ENCODE measurements around the gene ZNF200. TPM values are rescaled to one million over a fixed set of nuclear protein-coding genes. Genes with fewer than 3 reads are reported as not detected.

ZNF200 gene
- total RNA-seq, 2 donors from 2014 or later, result 14.8 to 15.5 TPM

DNA sequence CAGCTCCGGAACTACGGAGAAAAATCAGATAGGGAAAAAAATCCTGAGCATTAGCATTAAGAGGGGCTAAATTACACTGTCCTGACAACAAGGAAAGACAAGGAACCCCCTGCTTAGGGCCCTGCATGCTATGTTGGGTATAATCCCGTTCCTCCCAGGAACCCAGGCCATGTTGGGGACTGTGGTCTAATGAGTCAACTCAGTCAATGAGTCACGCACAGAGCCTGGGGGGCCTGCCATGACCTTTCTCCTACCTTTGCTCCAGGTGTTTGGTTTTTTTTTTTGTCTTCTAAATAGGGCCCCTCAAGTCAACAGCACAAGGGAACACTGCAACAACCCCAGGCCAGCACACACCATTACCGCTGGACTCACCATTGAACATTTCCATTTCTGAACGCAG is 8.9 kb upstream of the ZNF200 start:
- no peak overlapping the region for H3K27ac Mint-ChIP-seq
- peak; percentile 51 to 59 for ATAC-seq (replicated peaks in 1 of 2)

DNA sequence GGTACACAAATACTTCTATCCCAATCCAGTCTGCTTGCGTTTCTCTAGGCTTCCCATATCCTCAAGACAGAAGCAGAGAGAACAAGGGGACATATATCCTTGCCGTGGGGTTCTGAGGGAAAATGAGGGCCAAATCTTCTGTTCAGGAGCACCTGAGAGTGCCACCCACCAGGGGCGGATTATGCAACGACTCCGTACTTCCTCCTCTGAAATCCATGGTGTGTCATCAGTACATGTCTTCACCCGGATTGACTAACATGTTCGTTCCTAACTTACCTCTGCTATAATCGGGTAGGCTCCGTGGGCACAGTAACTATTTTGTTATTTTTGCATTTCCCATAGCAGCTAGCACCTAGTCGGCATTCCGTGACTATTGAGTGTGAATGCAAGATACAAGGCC is 7.8 kb upstream of the ZNF200 start:
- Mint-ChIP-seq H3K4me3 (no peak overlapping the region), H3K36me3 (ENCODE audit: insufficient read depth in 2 of 2) (no peaks in the 10 kb centered on the region), H3K27ac (no peak overlapping the region), H3K27me3 (ENCODE audit: low read depth) (peaks cover 14% of the 10 kb centered on the region), H3K9me3 (no peaks in the 10 kb centered on the region), H3K4me1 (ENCODE audit: low read depth) (peaks cover 9% of the 10 kb centered on the region)
- DNase-seq (no peak), ATAC-seq (replicated peaks in 1 of 2) (no peak)

More for the DNA sequence above, 8.9 kb upstream of the ZNF200 start:
- peak in 1 of 2 donors; percentile 26 for DNase-seq
- Mint-ChIP-seq H3K9me3 (no peaks in the 10 kb centered on the region), H3K4me3 (no peak overlapping the region), H3K36me3 (ENCODE audit: insufficient read depth in 2 of 2) (no peaks in the 10 kb centered on the region), H3K4me1 (ENCODE audit: low read depth) (peaks cover 9% of the 10 kb centered on the region), H3K27me3 (ENCODE audit: low read depth) (peaks cover 14% of the 10 kb centered on the region)

DNA sequence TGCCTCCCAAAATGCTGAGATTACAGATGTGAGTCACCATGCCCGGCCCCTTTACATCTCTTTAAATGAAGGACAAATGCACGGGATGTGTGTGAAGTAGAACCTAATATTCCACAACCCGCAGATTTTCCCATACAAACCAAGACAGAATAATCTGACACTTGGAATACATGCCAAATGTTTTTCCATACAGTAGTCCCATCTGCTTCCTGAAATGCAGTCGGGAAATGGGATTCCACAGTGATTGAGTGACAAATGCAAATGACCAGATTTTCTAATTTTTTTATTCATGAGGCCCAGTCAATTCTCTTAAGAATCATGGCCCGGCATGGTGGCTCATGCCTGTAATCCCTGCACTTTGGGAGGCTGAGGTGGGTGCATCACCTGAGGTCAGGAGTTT is 6.8 kb upstream of the ZNF200 start:
- Mint-ChIP-seq H3K4me3 (no peak overlapping the region), H3K27ac (no peak overlapping the region), H3K9me3 (no peaks in the 10 kb centered on the region), H3K27me3 (ENCODE audit: low read depth) (peaks cover 14% of the 10 kb centered on the region), H3K36me3 (ENCODE audit: insufficient read depth in 2 of 2) (peaks cover 0 to 1% of the 10 kb centered on the region in 2 donors), H3K4me1 (ENCODE audit: low read depth) (peaks cover 9% of the 10 kb centered on the region)
- ATAC-seq (replicated peaks in 1 of 2) (no peak), DNase-seq (no peak)

DNA sequence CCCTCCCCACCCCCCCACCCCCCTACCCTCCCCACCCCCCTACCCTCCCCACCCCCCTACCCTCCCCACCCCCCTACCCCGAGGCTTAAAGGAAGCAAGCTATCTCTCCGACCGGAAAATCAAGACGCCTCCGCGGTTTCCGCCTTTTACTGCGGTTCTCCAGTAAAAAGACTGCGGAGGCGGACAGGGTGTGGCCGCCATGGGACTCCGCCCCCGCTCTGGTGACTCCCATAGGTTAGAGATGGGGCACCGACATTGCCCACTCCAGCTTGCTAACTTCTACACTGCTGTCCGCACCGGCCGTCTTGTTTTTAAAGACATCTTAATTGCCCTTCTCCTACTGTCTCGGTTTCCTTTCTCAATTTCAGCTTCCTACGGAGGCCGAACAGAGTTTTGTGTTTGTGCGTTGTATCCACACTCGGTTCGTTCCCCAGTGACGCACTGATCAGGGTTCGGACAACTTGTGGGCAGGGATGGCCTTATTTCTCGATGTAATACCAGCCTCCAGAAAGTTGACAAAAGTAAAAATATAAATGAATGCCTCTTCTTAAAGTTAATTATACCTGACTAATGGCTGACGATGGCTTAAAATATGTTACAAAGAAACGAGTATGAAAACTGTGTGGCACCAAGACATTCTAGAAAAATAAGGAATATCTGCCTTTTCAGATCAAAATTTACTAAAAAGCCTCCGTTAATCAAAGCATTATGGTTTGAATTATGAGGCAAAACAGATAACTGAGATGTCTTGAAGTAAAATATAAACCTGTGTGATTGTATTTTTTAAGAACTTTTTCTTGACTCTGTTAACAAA is 1.1 kb upstream of the ZNF200 start:
- ATAC-seq (replicated peaks in 1 of 2) (no peak), DNase-seq (peak; percentile 21 to 51)
- peaks cover 5% of the 10 kb centered on the region for H3K27me3 Mint-ChIP-seq (ENCODE audit: low read depth)
- peak overlapping the region; percentile 45 for H3K27ac Mint-ChIP-seq
- peaks cover 23 to 33% of the 10 kb centered on the region in 2 donors for H3K36me3 Mint-ChIP-seq (ENCODE audit: insufficient read depth in 2 of 2)
- peaks cover 8 to 9% of the 10 kb centered on the region in 2 donors for H3K9me3 Mint-ChIP-seq
- peaks cover 22% of the 10 kb centered on the region for H3K4me1 Mint-ChIP-seq (ENCODE audit: low read depth)
- peak overlapping the region; percentile 82 to 83 for H3K4me3 Mint-ChIP-seq

DNA sequence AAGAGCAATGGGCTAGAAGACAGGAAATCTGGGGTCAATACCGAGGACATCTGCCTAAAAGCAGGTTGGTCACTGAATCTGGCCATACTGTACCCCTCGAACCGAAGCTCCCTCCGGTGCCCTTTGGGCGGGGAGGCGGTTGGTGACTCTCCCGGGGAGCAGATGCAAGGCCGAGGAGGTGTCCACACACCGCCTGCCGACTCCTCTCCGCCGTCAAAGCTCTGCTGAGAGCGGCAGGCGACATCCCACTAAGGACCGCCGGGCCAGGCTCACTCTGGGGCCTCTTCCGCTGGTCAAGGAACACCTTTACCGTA is 458 bp downstream of the ZNF200 start:
- peaks cover 32 to 48% of the 10 kb centered on the region in 2 donors for H3K36me3 Mint-ChIP-seq (ENCODE audit: insufficient read depth in 2 of 2)
- H3K27me3 Mint-ChIP-seq (ENCODE audit: low read depth), result no peaks in the 10 kb centered on the region
- H3K9me3 Mint-ChIP-seq, result peaks cover 11 to 13% of the 10 kb centered on the region in 2 donors
- peak overlapping the region; percentile 97 for H3K27ac Mint-ChIP-seq
- ATAC-seq (replicated peaks in 1 of 2) (no peak), DNase-seq (no peak)
- peak overlapping the region; percentile 93 to 100 for H3K4me3 Mint-ChIP-seq
- peaks cover 22% of the 10 kb centered on the region for H3K4me1 Mint-ChIP-seq (ENCODE audit: low read depth)

DNA sequence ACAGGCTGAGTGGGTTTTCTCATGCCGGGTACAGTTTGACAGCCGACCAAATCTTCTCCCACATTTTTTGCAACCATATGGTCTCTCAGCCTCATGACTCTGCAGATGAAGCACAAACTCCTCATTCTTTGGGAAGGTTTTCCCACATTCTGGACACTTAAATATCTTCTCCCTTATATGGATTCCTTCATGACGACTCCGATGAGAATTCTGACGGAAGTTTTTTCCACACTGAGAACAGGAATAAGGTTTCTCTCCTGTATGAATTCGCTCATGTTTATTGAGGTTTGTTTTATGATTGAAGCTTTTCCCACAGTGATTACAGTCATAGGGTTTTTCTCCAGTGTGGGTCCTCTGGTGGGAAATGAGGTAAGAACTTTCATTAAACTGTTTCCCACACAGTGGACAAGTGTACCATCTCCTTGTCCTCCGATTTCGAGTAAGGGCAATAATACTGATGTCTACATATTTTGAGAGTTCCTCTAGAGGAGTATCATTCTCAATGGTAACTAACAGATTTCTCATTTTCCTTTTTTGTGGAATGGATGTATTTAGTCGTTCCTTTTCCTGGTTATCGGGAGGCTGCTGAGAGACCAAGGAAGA is 10.9 kb downstream of the ZNF200 start:
- DNase-seq (no peak), ATAC-seq (replicated peaks in 1 of 2) (no peak)
- peaks cover 27 to 29% of the 10 kb centered on the region in 2 donors for H3K9me3 Mint-ChIP-seq
- H3K27ac Mint-ChIP-seq, result no peak overlapping the region
- H3K4me3 Mint-ChIP-seq, result no peak overlapping the region
- peaks cover 43 to 72% of the 10 kb centered on the region in 2 donors for H3K36me3 Mint-ChIP-seq (ENCODE audit: insufficient read depth in 2 of 2)
- H3K27me3 Mint-ChIP-seq (ENCODE audit: low read depth), result no peaks in the 10 kb centered on the region
- no peaks in the 10 kb centered on the region for H3K4me1 Mint-ChIP-seq (ENCODE audit: low read depth)

DNA sequence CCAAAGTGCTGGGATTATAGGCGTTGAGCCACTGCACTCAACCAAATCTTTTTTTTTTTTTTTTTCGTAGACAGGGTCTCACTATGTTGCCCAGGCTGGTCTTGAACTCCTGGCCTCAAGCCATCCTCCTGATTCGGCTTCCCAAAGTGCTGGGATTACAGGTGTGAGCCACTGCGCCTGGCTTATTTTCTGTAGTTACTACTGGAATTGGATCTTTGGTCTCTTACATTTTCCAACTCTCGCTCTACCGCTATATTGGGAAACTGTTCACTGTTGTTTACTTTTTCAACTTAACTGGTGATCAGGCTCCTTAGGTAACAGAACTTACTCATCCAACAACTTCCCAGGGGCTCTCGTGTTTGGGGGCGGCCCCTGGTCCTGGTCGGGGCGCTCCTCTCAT is 14.1 kb downstream of the ZNF200 start:
- H3K4me1 Mint-ChIP-seq (ENCODE audit: low read depth), result peaks cover 26% of the 10 kb centered on the region
- H3K4me3 Mint-ChIP-seq, result no peak overlapping the region
- ATAC-seq (replicated peaks in 1 of 2) (no peak), DNase-seq (no peak)
- peaks cover 42 to 62% of the 10 kb centered on the region in 2 donors for H3K36me3 Mint-ChIP-seq (ENCODE audit: insufficient read depth in 2 of 2)
- H3K27ac Mint-ChIP-seq, result no peak overlapping the region
- H3K9me3 Mint-ChIP-seq, result peaks cover 26 to 28% of the 10 kb centered on the region in 2 donors
- no peaks in the 10 kb centered on the region for H3K27me3 Mint-ChIP-seq (ENCODE audit: low read depth)

DNA sequence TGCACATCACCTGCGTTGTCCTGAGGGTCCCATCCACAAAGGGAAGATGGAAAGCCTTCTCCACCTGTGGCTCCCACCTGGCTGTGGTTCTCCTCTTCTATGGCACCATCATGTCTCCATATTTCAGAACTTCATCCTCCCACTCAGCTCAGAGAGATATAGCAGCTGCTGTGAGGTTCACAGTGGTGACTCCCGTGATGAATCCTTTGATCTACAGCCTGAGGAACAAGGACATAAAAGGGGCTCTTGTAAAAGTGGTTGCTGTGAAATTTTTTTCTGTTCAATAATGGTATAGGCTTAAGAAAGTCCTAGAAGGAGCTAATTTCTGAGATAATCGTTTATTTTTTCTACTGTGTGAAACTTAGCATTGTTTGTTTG is 18.7 kb downstream of the ZNF200 start:
- Mint-ChIP-seq H3K27me3 (ENCODE audit: low read depth) (no peaks in the 10 kb centered on the region), H3K9me3 (peaks cover 12 to 16% of the 10 kb centered on the region in 2 donors), H3K4me1 (ENCODE audit: low read depth) (peaks cover 54% of the 10 kb centered on the region), H3K36me3 (ENCODE audit: insufficient read depth in 2 of 2) (peaks cover 29 to 38% of the 10 kb centered on the region in 2 donors), H3K4me3 (peak overlapping the region; percentile 74 to 78), H3K27ac (peak overlapping the region; percentile 89)
- DNase-seq (no peak), ATAC-seq (replicated peaks in 1 of 2) (peak; percentile 7 to 14)

DNA sequence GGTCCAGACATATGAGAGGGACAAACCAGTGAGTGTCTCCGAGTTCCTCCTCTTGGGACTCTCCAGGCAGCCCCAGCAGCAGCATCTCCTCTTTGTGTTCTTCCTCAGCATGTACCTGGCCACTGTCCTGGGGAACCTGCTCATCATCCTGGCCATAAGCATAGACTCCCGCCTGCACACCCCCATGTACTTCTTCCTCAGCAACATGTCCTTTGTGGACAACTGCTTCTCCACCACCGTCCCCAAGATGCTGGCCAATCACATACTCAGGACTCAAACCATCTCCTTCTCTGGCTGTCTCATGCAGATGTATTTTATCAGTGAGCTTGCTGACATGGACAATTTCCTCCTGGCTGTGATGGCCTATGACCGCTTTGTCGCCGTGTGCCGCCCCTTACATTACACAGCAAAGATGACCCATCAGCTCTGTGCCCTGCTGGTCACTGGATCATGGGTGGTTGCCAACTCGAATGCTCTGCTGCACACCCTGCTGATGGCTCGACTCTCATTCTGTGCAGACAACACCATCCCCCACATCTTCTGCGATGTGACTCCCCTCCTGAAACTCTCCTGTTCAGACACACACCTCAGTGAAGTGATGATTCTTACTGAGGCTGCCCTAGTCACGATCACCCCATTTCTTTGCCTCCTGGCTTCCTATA is 19.2 kb downstream of the ZNF200 start:
- Mint-ChIP-seq H3K27me3 (ENCODE audit: low read depth) (no peaks in the 10 kb centered on the region), H3K9me3 (peaks cover 12% of the 10 kb centered on the region in 2 donors), H3K36me3 (ENCODE audit: insufficient read depth in 2 of 2) (peaks cover 27 to 34% of the 10 kb centered on the region in 2 donors), H3K4me3 (peak overlapping the region; percentile 74 to 78), H3K27ac (peak overlapping the region; percentile 89), H3K4me1 (ENCODE audit: low read depth) (peaks cover 54% of the 10 kb centered on the region)
- DNase-seq (peak; percentile 49 to 50), ATAC-seq (replicated peaks in 1 of 2) (peak; percentile 48 to 53)

DNA sequence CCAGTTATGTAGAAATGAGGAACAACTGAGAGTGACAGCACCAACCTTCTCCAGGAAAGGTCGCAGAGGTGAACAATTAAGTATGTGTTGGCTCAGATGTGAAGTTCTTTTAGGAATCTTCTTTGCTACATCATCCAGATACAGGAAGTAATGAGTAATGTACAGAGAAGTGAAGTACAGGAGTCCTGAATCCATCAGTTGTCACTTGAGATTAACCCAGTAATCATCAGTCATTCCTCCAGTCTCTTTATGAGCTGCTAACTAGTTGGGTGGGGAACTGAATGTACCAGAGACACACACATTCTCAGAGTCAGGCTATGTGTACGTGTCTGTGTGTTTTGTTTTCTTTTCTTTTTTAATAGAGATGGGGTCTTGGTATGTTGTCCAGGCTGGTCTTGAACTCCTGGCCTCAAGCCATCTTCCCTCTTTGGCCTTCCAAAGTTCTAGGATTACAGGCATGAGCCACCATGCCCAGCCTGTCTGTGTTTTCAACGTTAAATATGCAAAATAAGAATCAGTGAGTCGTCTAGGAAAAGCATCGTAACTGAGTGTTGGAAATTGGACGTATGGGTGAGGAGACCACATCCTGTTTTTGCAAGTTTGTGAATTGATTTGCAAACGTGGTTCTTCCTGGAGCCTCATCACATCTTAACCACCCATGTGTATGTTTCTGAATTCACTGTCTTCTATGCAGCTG is 19.9 kb downstream of the ZNF200 start:
- H3K27me3 Mint-ChIP-seq (ENCODE audit: low read depth), result no peaks in the 10 kb centered on the region
- H3K36me3 Mint-ChIP-seq (ENCODE audit: insufficient read depth in 2 of 2), result peaks cover 27 to 34% of the 10 kb centered on the region in 2 donors
- H3K4me3 Mint-ChIP-seq, result peak overlapping the region; percentile 74 to 78
- H3K9me3 Mint-ChIP-seq, result peaks cover 12% of the 10 kb centered on the region in 2 donors
- ATAC-seq (replicated peaks in 1 of 2) (peak; percentile 86 to 87), DNase-seq (peak; percentile 59 to 60)
- H3K27ac Mint-ChIP-seq, result peak overlapping the region; percentile 89
- H3K4me1 Mint-ChIP-seq (ENCODE audit: low read depth), result peaks cover 54% of the 10 kb centered on the region

DNA sequence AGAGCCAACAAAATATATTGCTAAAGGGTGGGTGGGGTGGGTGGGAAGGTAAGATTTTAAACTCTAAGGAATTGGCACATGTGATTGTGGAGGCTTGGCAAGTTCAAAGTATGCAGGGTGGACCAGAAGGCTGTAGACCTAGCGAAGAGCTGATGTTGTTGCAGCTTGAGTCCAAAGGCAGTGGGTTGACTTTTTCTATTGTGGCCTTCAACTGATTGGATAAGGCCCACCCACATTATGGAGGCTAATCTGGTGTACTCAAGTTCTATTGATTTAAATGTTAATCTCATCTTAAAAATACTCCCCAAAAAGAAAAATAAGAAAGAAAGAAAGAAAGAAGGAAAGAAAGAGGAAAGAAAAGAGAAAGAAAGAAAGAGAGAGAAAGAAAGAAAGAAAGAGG is 22.4 kb downstream of the ZNF200 start:
- no peak for DNase-seq
- peaks cover 22 to 25% of the 10 kb centered on the region in 2 donors for H3K36me3 Mint-ChIP-seq (ENCODE audit: insufficient read depth in 2 of 2)
- H3K27me3 Mint-ChIP-seq (ENCODE audit: low read depth), result no peaks in the 10 kb centered on the region
- ATAC-seq (replicated peaks in 1 of 2), result no peak
- peaks cover 10 to 12% of the 10 kb centered on the region in 2 donors for H3K9me3 Mint-ChIP-seq
- peaks cover 45% of the 10 kb centered on the region for H3K4me1 Mint-ChIP-seq (ENCODE audit: low read depth)
- peak overlapping the region; percentile 70 for H3K27ac Mint-ChIP-seq
- no peak overlapping the region for H3K4me3 Mint-ChIP-seq

DNA sequence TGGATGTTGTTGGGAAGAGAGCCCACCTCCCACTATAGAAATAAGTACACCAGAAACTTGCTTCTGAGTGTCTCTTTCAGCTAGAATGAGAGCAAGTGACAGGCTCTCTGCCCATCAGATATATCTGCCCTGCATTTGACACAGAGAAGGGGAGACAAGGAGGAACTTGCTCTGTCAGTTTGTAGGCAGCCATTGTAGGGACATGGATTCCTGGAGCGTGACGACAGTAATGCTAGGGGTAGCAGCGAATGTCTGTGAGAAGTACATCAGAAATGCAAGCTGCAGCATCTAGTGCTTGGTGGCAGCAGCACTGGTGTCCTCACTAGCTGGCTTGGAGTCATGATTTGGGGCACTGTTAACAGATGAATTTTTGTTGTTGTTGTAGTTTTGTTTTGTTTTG is 23.0 kb downstream of the ZNF200 start:
- peaks cover 39% of the 10 kb centered on the region for H3K4me1 Mint-ChIP-seq (ENCODE audit: low read depth)
- H3K9me3 Mint-ChIP-seq, result peaks cover 11 to 15% of the 10 kb centered on the region in 2 donors
- H3K27me3 Mint-ChIP-seq (ENCODE audit: low read depth), result no peaks in the 10 kb centered on the region
- H3K36me3 Mint-ChIP-seq (ENCODE audit: insufficient read depth in 2 of 2), result peaks cover 24 to 26% of the 10 kb centered on the region in 2 donors
- no peak overlapping the region for H3K4me3 Mint-ChIP-seq
- H3K27ac Mint-ChIP-seq, result no peak overlapping the region
- DNase-seq, result no peak
- ATAC-seq (replicated peaks in 1 of 2), result no peak
